ENCODE results near the gene B3GALT6.

- TF ChIP-seq CTCF (IDR thresholded peaks at IDR 0.05) (no peak), POLR2A (IDR thresholded peaks at IDR 0.05) (no peak)
Observed at GRCh38 chr1:1267488-1268283, 35.6 kb downstream of the B3GALT6 start.
